ENCODE data around the gene AANAT.

AANAT gene

GRCh38 chr17:76468634-76469010 lies 1.2 kb downstream of the AANAT start:
- no peak for DNase-seq (ENCODE audit: low read depth in 2 of 2)

DNA sequence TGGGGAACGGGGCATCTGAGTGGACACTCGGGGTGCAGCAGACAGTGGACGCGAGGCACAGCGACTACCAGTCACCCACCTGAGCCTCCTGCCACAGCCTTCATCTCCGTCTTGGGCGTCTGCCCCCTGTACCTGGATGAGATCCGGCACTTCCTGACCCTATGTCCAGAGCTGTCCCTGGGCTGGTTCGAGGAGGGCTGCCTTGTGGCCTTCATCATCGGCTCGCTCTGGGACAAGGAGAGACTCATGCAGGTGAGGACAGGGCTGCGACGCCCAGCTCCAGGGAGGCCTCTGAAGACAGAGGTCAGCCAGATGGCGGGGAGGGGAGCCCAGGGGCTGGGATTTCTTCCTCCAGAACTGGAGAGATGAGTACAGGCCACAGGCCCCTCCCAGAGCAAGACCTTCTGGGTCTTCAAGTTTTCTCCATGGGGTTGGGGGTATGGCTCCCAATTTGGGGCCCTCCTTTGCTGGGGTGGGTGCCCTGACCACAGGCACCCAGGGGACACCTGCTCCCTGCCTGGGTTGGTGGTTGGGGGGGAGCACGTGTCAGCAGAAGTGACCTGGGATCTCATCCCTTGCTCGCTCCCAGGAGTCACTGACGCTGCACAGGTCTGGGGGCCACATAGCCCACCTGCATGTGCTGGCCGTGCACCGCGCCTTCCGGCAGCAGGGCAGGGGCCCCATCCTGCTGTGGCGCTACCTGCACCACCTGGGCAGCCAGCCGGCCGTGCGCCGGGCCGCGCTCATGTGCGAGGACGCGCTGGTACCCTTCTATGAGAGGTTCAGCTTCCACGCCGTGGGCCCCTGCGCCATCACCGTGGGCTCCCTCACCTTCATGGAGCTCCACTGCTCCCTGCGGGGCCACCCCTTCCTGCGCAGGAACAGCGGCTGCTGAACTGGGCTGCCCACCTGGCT lies 1.9 kb downstream of the AANAT start:
- DNase-seq (ENCODE audit: low read depth in 2 of 2), result no peak

GRCh38 chr17:76469991-76470739 lies 2.8 kb downstream of the AANAT start:
- no peak for DNase-seq (ENCODE audit: low read depth in 2 of 2)

DNA sequence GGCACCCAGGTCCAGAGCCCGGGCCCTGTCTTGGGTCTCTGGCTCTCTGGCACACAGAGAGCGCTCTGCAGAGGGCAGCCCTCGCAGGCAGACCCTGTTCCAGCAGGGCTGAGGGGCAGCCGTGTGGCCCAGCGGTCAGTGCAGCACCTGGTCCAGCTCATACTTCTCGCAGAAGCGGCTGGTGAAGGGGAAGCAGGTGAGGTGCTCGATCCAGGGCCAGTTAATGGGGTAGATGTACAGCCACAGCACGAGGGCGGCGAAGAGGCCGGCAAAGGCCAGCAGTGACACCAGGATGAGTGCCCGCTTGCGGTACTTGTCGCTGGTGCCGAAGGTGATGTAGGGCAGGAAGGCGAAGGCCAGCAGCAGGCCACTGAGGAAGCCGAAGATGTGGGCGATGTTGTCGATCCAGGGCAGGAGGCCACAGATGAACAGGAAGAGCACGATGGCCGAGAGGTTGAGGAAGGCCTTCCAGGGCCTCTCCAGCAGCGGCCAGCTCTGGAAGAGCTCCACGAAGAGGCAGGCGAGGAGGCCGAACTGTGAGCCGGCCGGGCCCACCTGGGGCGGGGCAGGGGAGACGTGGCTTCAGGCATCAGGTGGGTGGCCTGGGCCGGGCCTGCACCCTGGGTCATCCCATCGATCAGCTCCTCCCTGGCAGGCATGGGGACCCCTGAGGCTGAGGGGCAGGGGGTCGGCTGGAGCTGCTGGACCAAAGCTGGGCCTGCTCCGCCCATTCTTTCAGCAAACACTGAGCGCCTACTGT lies 4.3 kb downstream of the AANAT start:
- no peak for DNase-seq (ENCODE audit: low read depth in 2 of 2)

DNA sequence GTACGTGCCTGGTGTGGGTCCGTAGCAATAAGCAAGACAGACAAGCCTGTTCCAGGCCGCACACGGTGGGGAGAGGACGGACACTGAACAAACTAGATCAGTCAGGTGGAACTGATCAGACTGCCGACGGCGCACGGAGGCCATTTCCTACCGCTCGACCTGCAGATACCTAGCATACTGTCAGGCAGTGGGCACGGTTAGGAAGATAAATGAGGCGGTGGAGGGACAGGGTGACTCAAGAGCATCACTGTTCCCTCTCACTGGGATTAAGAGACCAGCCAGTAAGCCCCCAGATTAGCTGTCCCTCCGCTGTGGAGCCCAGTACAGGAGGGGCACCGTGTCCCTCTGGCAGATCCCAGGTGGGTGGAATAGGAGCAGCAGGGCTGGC lies 4.8 kb downstream of the AANAT start:
- DNase-seq (ENCODE audit: low read depth in 2 of 2), result no peak

- DNase-seq (ENCODE audit: low read depth in 2 of 2), result no peak
Measured at GRCh38 chr17:76472726-76473125, 5.3 kb downstream of the AANAT start.

- no peak for DNase-seq (ENCODE audit: low read depth in 2 of 2)
Measured at GRCh38 chr17:76473541-76473985, 6.2 kb downstream of the AANAT start.

- no peak for DNase-seq (ENCODE audit: low read depth in 2 of 2)
Measured at GRCh38 chr17:76474238-76474637, 6.8 kb downstream of the AANAT start.

GRCh38 chr17:76474894-76475293 lies 7.5 kb downstream of the AANAT start:
- no peak for DNase-seq (ENCODE audit: low read depth in 2 of 2)

- no peak for DNase-seq (ENCODE audit: low read depth in 2 of 2)
Measured at GRCh38 chr17:76475302-76475701, 7.9 kb downstream of the AANAT start.

DNA sequence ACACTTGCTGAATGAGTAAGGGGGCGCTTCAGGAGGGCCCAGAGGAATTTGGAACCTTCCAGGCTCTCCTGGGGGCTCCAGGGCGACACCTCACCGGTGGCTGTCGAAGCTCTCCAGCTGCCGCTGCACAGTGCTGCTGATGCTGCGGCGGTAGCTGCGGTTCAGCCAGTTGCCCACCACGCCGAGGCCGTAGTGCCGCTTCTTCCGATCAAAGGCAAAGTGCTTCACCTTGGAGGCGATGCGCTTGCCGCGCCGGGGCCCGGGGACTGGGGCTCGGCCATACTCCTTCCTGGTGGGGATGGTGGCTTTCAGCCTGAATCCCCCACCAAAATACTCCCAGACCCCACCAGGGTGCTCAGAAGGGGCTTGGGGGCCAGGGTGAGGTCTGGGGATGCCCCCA lies 9.3 kb downstream of the AANAT start:
- DNase-seq (ENCODE audit: low read depth in 2 of 2), result no peak

- DNase-seq (ENCODE audit: low read depth in 2 of 2), result no peak
Measured at GRCh38 chr17:76477576-76477975, 10.2 kb downstream of the AANAT start.

DNA sequence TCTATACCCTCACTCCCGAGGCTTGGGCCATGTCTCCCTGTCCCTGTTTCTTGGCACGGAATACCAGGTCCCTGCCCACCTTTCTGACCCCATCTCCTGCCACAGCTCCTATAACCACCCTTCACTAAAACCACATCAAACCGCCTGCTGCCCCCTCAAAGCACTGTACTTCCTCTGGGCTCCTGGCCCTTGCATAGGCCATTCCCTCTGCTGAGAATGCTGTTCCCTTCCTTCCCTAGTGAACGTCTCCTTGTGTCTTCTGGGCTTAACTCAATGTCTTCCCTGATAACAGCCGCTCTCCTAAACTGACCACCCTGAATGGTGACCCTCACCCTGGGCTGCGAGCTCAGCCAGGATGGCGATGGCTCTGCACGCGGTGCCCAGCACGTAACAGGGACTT lies 10.7 kb downstream of the AANAT start:
- no peak for DNase-seq (ENCODE audit: low read depth in 2 of 2)

- DNase-seq (ENCODE audit: low read depth in 2 of 2), result no peak
Measured at GRCh38 chr17:76478730-76479514, 11.5 kb downstream of the AANAT start.

DNA sequence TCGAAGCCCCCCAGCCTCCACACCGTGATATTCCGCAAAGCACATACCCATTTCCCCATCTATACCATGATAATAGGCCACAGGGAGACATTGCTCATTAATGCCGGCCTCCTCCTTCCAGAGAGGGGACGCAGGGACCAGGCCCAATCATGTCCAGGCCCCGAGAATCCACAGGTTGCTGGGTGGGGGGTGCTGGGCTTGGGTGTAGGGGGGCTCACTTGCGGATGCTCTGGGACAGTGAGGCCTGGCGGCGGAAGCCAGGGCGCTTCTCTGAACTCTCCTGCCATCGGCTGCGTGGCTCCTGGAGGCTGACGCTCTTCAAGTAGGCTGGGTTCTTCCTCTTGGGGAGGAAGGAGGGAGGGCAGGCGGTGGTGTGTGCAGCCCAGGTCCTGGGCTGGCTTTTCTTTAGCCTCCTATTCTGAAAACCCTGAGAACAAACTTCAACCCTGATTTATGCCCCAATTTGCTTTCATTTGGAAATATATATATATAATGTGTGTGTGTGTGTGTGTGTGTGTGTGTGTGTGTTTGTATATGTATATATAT lies 12.2 kb downstream of the AANAT start:
- no peak for DNase-seq (ENCODE audit: low read depth in 2 of 2)

- DNase-seq (ENCODE audit: low read depth in 2 of 2), result no peak
Measured at GRCh38 chr17:76480632-76481031, 13.2 kb downstream of the AANAT start.

- no peak for DNase-seq (ENCODE audit: low read depth in 2 of 2)
Measured at GRCh38 chr17:76481071-76481655, 13.8 kb downstream of the AANAT start.

GRCh38 chr17:76484228-76484725 lies 16.9 kb downstream of the AANAT start:
- no peak for DNase-seq (ENCODE audit: low read depth in 2 of 2)

- DNase-seq (ENCODE audit: low read depth in 2 of 2), result no peak
Measured at GRCh38 chr17:76485569-76485968, 18.2 kb downstream of the AANAT start.

GRCh38 chr17:76487451-76488192 lies 20.2 kb downstream of the AANAT start:
- DNase-seq (ENCODE audit: low read depth in 2 of 2), result no peak

Data from fibroblast of skin of left biceps (primary cell).